IMR-90 (cell line): ENCODE results near the gene PRKD1. TPM values are rescaled to one million over a fixed set of nuclear protein-coding genes. Genes with fewer than 3 reads are reported as not detected.

ENCODE experiments used
- ATAC-seq: fragments of 200-7000 bp; cut with Tn5 transposase; 2 replicates; pipeline ENCODE4 v1.9.1; 2020; ENCODE audit warnings: low read depth, mild to moderate bottlenecking, moderate library complexity
- BruUV-seq: library from RNA; stranded (reverse); fragments of 400-500 nt; replicated peaks from 2 replicates; lab custom pipeline; 2021; lab: Mats Ljungman, UMichigan
- CTCF ChIA-PET: fragments of 300-600 bp; formaldehyde crosslinking; extraction: SDS; loops from one replicate; lab custom pipeline; 2021; ENCODE audit warnings: antibody characterized with exemption; lab: Yijun Ruan, JAX
- POLR2A ChIA-PET: fragments of 300-600 bp; sonication (Branson Sonifier 250); formaldehyde crosslinking; loops from one replicate; lab custom pipeline; 2022; ENCODE audit warnings: antibody characterized with exemption; ENCODE audit not compliant: unreplicated experiment; lab: Charles Lee
- DNase-seq: peaks from one replicate; pipeline ENCODE4 v3.0.0; 2013
- H2AFZ ChIP-seq: replicated peaks from 2 replicates; pipeline ENCODE3; 2013; ENCODE audit warnings: low read length, mild to moderate bottlenecking; ENCODE audit not compliant: poor library complexity
- H2AK5ac ChIP-seq: 2 replicates; pipeline ENCODE4 v1.6.1; 2013; ENCODE audit warnings: low read depth, low read length, inconsistent platforms
- H2AK9ac ChIP-seq: replicated peaks from 2 replicates; pipeline ENCODE3; 2013; ENCODE audit warnings: mild to moderate bottlenecking, low read depth, low read length, moderate library complexity; ENCODE audit not compliant: poor library complexity
- H2BK120ac ChIP-seq: 2 replicates; pipeline ENCODE4 v1.6.1; 2013; ENCODE audit warnings: low read depth, low read length, inconsistent platforms
- H2BK15ac ChIP-seq: 3 replicates; pipeline ENCODE4 v1.6.1; 2013; ENCODE audit warnings: low read depth, low read length, inconsistent platforms
- H2BK20ac ChIP-seq: 2 replicates; pipeline ENCODE4 v1.6.1; 2013; ENCODE audit warnings: low read depth, mild to moderate bottlenecking, inconsistent platforms, low read length, moderate library complexity
- H2BK5ac ChIP-seq: 2 replicates; pipeline ENCODE4 v1.6.1; 2013; ENCODE audit warnings: mild to moderate bottlenecking, low read depth, low read length, inconsistent platforms; ENCODE audit not compliant: poor library complexity, severe bottlenecking
- H3K14ac ChIP-seq: replicated peaks from 2 replicates; pipeline ENCODE4 v1.6.1; 2013; ENCODE audit warnings: low read depth, low read length, inconsistent platforms
- H3K18ac ChIP-seq: 2 replicates; pipeline ENCODE4 v1.6.1; 2013; ENCODE audit warnings: low read depth, low read length, control low read depth
- H3K23ac ChIP-seq: 2 replicates; pipeline ENCODE4 v1.6.1; 2013; ENCODE audit warnings: low read depth, low read length, inconsistent platforms
- H3K27ac ChIP-seq: 2 replicates; pipeline ENCODE4 v1.5.1; 2013; ENCODE audit warnings: mild to moderate bottlenecking, control low read depth, low read length; ENCODE audit not compliant: insufficient read depth
- H3K27me3 ChIP-seq: 2 replicates; pipeline ENCODE4 v1.6.1; 2013; ENCODE audit warnings: low read length; ENCODE audit not compliant: control insufficient read depth, insufficient read depth
- H3K36me3 ChIP-seq: 2 replicates; pipeline ENCODE4 v1.6.1; 2013; ENCODE audit warnings: low read length, mixed read lengths; ENCODE audit not compliant: control insufficient read depth, insufficient read depth
- H3K4ac ChIP-seq: 2 replicates; pipeline ENCODE4 v1.6.1; 2013; ENCODE audit warnings: low read depth, low read length, inconsistent platforms
- H3K4me1 ChIP-seq: 2 replicates; pipeline ENCODE4 v1.6.1; 2013; ENCODE audit warnings: low read length, mixed read lengths; ENCODE audit not compliant: control insufficient read depth, insufficient read depth
- H3K4me2 ChIP-seq: 2 replicates; pipeline ENCODE4 v1.6.1; 2013; ENCODE audit warnings: low read depth, mild to moderate bottlenecking, control low read depth, low read length, moderate library complexity
- H3K4me3 ChIP-seq: 2 replicates; pipeline ENCODE4 v1.5.1; 2013; ENCODE audit warnings: low read depth, mild to moderate bottlenecking, control low read depth, low read length, moderate library complexity; ENCODE audit not compliant: insufficient read depth
- H3K56ac ChIP-seq: 2 replicates; pipeline ENCODE4 v1.6.1; 2013; ENCODE audit warnings: low read length, inconsistent platforms; ENCODE audit not compliant: insufficient read depth; ENCODE audit errors: extremely low read depth
- H3K79me1 ChIP-seq, 2 experiments: 2 replicates each; pipeline ENCODE4 v1.6.1; 2013; ENCODE audit warnings: low read length in 2 of 2, inconsistent platforms in 1 of 2, low read depth in 1 of 2
- H3K9ac ChIP-seq: 2 replicates; pipeline ENCODE4 v1.6.1; 2013; ENCODE audit warnings: low read depth, low read length, control low read depth
- H3K9me1 ChIP-seq: 2 replicates; pipeline ENCODE4 v1.6.1; 2013; ENCODE audit warnings: low read length, inconsistent platforms; ENCODE audit not compliant: insufficient read depth
- H3K9me3 ChIP-seq: 2 replicates; pipeline ENCODE4 v1.6.1; 2013; ENCODE audit warnings: low read length; ENCODE audit not compliant: control insufficient read depth, insufficient read depth
- H4K20me1 ChIP-seq: 2 replicates; pipeline ENCODE4 v1.6.1; 2013; ENCODE audit warnings: low read length, inconsistent platforms; ENCODE audit not compliant: insufficient read depth
- H4K5ac ChIP-seq: 2 replicates; pipeline ENCODE4 v1.6.1; 2013; ENCODE audit warnings: mild to moderate bottlenecking, low read depth, low read length, control low read depth
- H4K8ac ChIP-seq, 2 experiments: 2 replicates each; pipeline ENCODE4 v1.6.1; 2013; ENCODE audit warnings: low read depth in 2 of 2, low read length in 2 of 2, control low read depth in 1 of 2, inconsistent platforms in 1 of 2
- H4K91ac ChIP-seq: 2 replicates; pipeline ENCODE4 v1.6.1; 2013; ENCODE audit warnings: low read depth, low read length, inconsistent platforms; ENCODE audit not compliant: insufficient read depth
- BHLHE40 ChIP-seq: fragments of 150-350 bp; IDR thresholded peaks from 2 replicates; pipeline ENCODE4 v1.6.1; 2016; ENCODE audit warnings: mild to moderate bottlenecking, low read depth, low read length
- CEBPB ChIP-seq: IDR thresholded peaks from 2 replicates; pipeline ENCODE4 v1.6.1; 2012; ENCODE audit warnings: low read depth, low read length, improper control_type of control experiment
- CHD1 ChIP-seq: IDR thresholded peaks from 2 replicates; pipeline ENCODE4 v1.6.1; 2012; ENCODE audit warnings: low read depth, low read length, improper control_type of control experiment
- FOS ChIP-seq: fragments of 150-350 bp; IDR thresholded peaks from 2 replicates; pipeline ENCODE4 v1.6.1; 2016; ENCODE audit warnings: low read depth, low read length
- MAFK ChIP-seq: IDR thresholded peaks from 2 replicates; pipeline ENCODE4 v1.6.1; 2012; ENCODE audit warnings: low read depth, low read length, improper control_type of control experiment
- MAZ ChIP-seq: IDR thresholded peaks from 2 replicates; pipeline ENCODE4 v1.6.1; 2012; ENCODE audit warnings: low read depth, mild to moderate bottlenecking, low read length, improper control_type of control experiment, moderate library complexity, borderline replicate concordance
- POLR2A ChIP-seq: IDR thresholded peaks from 2 replicates; pipeline ENCODE4 v1.6.1; 2012; ENCODE audit warnings: mild to moderate bottlenecking, low read depth, low read length
- RAD21 ChIP-seq: IDR thresholded peaks from 2 replicates; pipeline ENCODE4 v1.6.1; 2012; ENCODE audit warnings: low read length, improper control_type of control experiment
- RCOR1 ChIP-seq: IDR thresholded peaks from 2 replicates; pipeline ENCODE4 v1.6.1; 2012; ENCODE audit warnings: mild to moderate bottlenecking, low read length, improper control_type of control experiment; ENCODE audit not compliant: insufficient replicate concordance
- RFX5 ChIP-seq: IDR thresholded peaks from 2 replicates; pipeline ENCODE4 v1.8.0; 2012; ENCODE audit warnings: low read depth, mild to moderate bottlenecking, low read length, moderate library complexity
- SMC3 ChIP-seq: fragments of 150-350 bp; IDR thresholded peaks from 2 replicates; pipeline ENCODE4 v1.6.1; 2016; ENCODE audit warnings: low read depth, mild to moderate bottlenecking, antibody characterized with exemption, low read length, moderate library complexity
- WGBS, 2 experiments: methylation state at CpG; one replicate each; pipeline versions ENCODE4 v1.1.5 to v1.1.7; 2013; ENCODE audit warnings: missing lambda C conversion rate in 2 of 2; ENCODE audit not compliant: insufficient read length in 1 of 2; ENCODE audit errors: extremely low coverage in 2 of 2; 5-methylcytosine and 5-hydroxymethylcytosine counted together
- dilution Hi-C: fragments of 300-500 bp; cut with HindIII; formaldehyde crosslinking; loops from one replicate; pipeline ENCODE4 v1.14.3; 2018; ENCODE audit warnings: low sequenced_read_pairs; ENCODE audit not compliant: unreplicated experiment
- in situ Hi-C: fragments of 300-500 bp; cut with MboI; formaldehyde crosslinking; loops from 3 replicates; pipeline ENCODE4 v1.14.3; 2019; ENCODE audit warnings: low sequenced_read_pairs, inconsistent platforms, mixed read lengths
- intact Hi-C: fragments of 100-400 bp; cut with micrococcal nuclease; formaldehyde crosslinking; loops from 2 replicates; pipeline ENCODE4 v1.10.0; 2022
- polyA plus RNA-seq, 3 experiments: library from polyadenylated mRNA; depleted of rRNA; stranded (reverse); fragments of >200 nt; gene quantifications; 2 replicates each; pipeline ENCODE4 v1.2.3, GENCODE V29; 2012; ENCODE audit warnings: low replicate concordance in 1 of 3
- total RNA-seq: library from RNA; depleted of rRNA; stranded (reverse); fragments of >200 nt; gene quantifications from 2 replicates; pipeline ENCODE4 v1.2.3, GENCODE V29; 2012

Gene PRKD1
- total and polyA plus RNA-seq, 2 of the 4 experiments (the other 2 are of a cell fraction), result 12.9 to 14.2 TPM

- dilution Hi-C loops, result no loop called here
- no peak overlapping the region for H3K56ac ChIP-seq
- H2AK9ac ChIP-seq, result no peak overlapping the region
- no peak overlapping the region for H2BK120ac ChIP-seq
- DNase-seq (no peak), ATAC-seq (no peak)
- peaks cover 4% of the 10 kb centered on the region; the same call in 1 of the 2 replicates for H3K9me1 ChIP-seq
- H3K27ac ChIP-seq, result no peak overlapping the region
- no peaks in the 10 kb centered on the region for H3K27me3 ChIP-seq
- H2BK20ac ChIP-seq, result no peak overlapping the region
- no peak overlapping the region for H2AK5ac ChIP-seq
- no peak overlapping the region for H2BK15ac ChIP-seq
- POLR2A ChIA-PET, result no interaction called here
- in situ Hi-C loops, result no loop called here
- no CpG with 5 or more reads among the region's 2 CpGs for WGBS, 2 experiments
- H4K8ac ChIP-seq, result no peak overlapping the region
- H3K18ac ChIP-seq, result no peak overlapping the region
- H3K4me3 ChIP-seq, result no peak overlapping the region
- no peak for TF ChIP-seq BHLHE40
- TF ChIP-seq RAD21, result no peak
- no peak for TF ChIP-seq RFX5
- no peak for TF ChIP-seq SMC3
- TF ChIP-seq CEBPB, result no peak
- no peak for TF ChIP-seq MAZ
- TF ChIP-seq FOS, result no peak
- no peak for TF ChIP-seq MAFK
- no peak for TF ChIP-seq RCOR1
- TF ChIP-seq CHD1, result no peak
- TF ChIP-seq POLR2A, result no peak
- CTCF ChIA-PET, result no interaction called here
- no TSS peak for BruUV-seq
- H3K9me3 ChIP-seq, result no peaks in the 10 kb centered on the region
- no peak overlapping the region for H2BK5ac ChIP-seq
- no peak overlapping the region for H3K4ac ChIP-seq
- no peak overlapping the region for H3K4me2 ChIP-seq
- no peak overlapping the region for H3K23ac ChIP-seq
- no peak overlapping the region for H4K91ac ChIP-seq
- intact Hi-C loops, result no loop called here
- H3K36me3 ChIP-seq, result no peaks in the 10 kb centered on the region
- no peak overlapping the region for H3K14ac ChIP-seq
- H3K9ac ChIP-seq, result no peak overlapping the region
- H4K20me1 ChIP-seq, result peaks cover 6% of the 10 kb centered on the region
- peaks cover 4 to 52% of the 10 kb centered on the region in 2 experiments; a peak in 3 of 4 replicates for H3K79me1 ChIP-seq
- no peak overlapping the region for H4K5ac ChIP-seq
- H2AFZ ChIP-seq, result no peak overlapping the region
- peaks cover 4% of the 10 kb centered on the region; the same call in 1 of the 2 replicates for H3K4me1 ChIP-seq
Measured at GRCh38 chr14:29898470-29898869, 29.2 kb downstream of the PRKD1 start.
